DND-41 (cell line): Measurements from ENCODE around the gene TBC1D4.

Experiments used
- ATAC-seq: fragments of 200-7000 bp; cut with Tn5 transposase; 3 replicates; pipeline ENCODE4 v1.9.1; 2021; ENCODE audit warnings: low read depth; ENCODE audit not compliant: insufficient read depth
- DNase-seq: peaks from one replicate; pipeline ENCODE4 v3.0.0-alpha.2; 2020
- H2AFZ ChIP-seq: 2 replicates; pipeline ENCODE4 v1.6.0; 2012; ENCODE audit warnings: low read depth, low read length
- H3K27ac ChIP-seq: 2 replicates; pipeline ENCODE4 v1.5.1; 2012; ENCODE audit warnings: low read length, inconsistent platforms
- H3K27me3 ChIP-seq: fragments of 200-600 bp; sonication (generic); 2 replicates; pipeline ENCODE4 v1.6.0; 2012; ENCODE audit warnings: low read length, mild to moderate bottlenecking, inconsistent platforms; ENCODE audit not compliant: insufficient read depth, poor library complexity
- H3K36me3 ChIP-seq: 2 replicates; pipeline ENCODE4 v1.5.1; 2012; ENCODE audit warnings: low read length, inconsistent platforms; ENCODE audit not compliant: insufficient read depth
- H3K4me1 ChIP-seq: 2 replicates; pipeline ENCODE4 v1.5.1; 2012; ENCODE audit warnings: mild to moderate bottlenecking, low read length; ENCODE audit not compliant: insufficient read depth
- H3K4me2 ChIP-seq: 2 replicates; pipeline ENCODE4 v1.6.0; 2012; ENCODE audit warnings: mild to moderate bottlenecking, moderate library complexity, low read length, inconsistent platforms; ENCODE audit not compliant: insufficient read depth
- H3K4me3 ChIP-seq, 2 experiments: fragments of 200-600 bp in 1 of 2; shearing (Covaris generic) in 1 of 2; 2 replicates each; pipeline ENCODE4 v1.5.1; 2012 to 2016; ENCODE audit warnings: inconsistent platforms in 2 of 2, low read length in 2 of 2, mild to moderate bottlenecking in 2 of 2, low read depth in 1 of 2, moderate library complexity in 1 of 2
- H3K79me2 ChIP-seq: 2 replicates; pipeline ENCODE4 v1.6.0; 2012; ENCODE audit warnings: low read length, inconsistent platforms; ENCODE audit not compliant: insufficient read depth
- H3K9ac ChIP-seq: 2 replicates; pipeline ENCODE4 v1.6.0; 2012; ENCODE audit warnings: low read depth, mild to moderate bottlenecking, inconsistent platforms, low read length, moderate library complexity
- H3K9me3 ChIP-seq: 2 replicates; pipeline ENCODE4 v1.5.1; 2012; ENCODE audit warnings: low read length, moderate library complexity, mild to moderate bottlenecking, inconsistent platforms; ENCODE audit not compliant: insufficient read depth, severe bottlenecking
- H4K20me1 ChIP-seq: 2 replicates; pipeline ENCODE4 v1.6.0; 2012; ENCODE audit warnings: low read length; ENCODE audit not compliant: insufficient read depth
- EZH2 ChIP-seq: IDR thresholded peaks from 3 replicates; pipeline ENCODE4 v1.6.1; 2012; ENCODE audit warnings: borderline replicate concordance, low read depth, mild to moderate bottlenecking, moderate library complexity, low read length, inconsistent platforms; ENCODE audit not compliant: severe bottlenecking
- TF ChIP-seq, protein P1 (sequence below): IDR thresholded peaks from 2 replicates; pipeline ENCODE4 v1.5.1; 2012; ENCODE audit warnings: borderline replicate concordance, low read length, moderate library complexity, mild to moderate bottlenecking; ENCODE audit not compliant: poor library complexity, severe bottlenecking; ENCODE audit errors: extremely low read depth

The TBC1D4 gene

GRCh38 chr13:75302071-75302698 is 179.8 kb downstream of the TBC1D4 start:
- Histone ChIP-seq H3K4me3 (no peak overlapping the region), H3K27me3 (no peaks in the 10 kb centered on the region), H3K36me3 (no peaks in the 10 kb centered on the region), H4K20me1 (no peaks in the 10 kb centered on the region), H3K4me2 (no peak overlapping the region), H3K27ac (no peak overlapping the region), H3K9me3 (no peaks in the 10 kb centered on the region), H3K4me1 (no peaks in the 10 kb centered on the region), H3K79me2 (no peaks in the 10 kb centered on the region), H3K9ac (no peak overlapping the region), H2AFZ (no peak overlapping the region)
- ATAC-seq (no peak), DNase-seq (no peak)
- TF ChIP-seq, protein P1, sequence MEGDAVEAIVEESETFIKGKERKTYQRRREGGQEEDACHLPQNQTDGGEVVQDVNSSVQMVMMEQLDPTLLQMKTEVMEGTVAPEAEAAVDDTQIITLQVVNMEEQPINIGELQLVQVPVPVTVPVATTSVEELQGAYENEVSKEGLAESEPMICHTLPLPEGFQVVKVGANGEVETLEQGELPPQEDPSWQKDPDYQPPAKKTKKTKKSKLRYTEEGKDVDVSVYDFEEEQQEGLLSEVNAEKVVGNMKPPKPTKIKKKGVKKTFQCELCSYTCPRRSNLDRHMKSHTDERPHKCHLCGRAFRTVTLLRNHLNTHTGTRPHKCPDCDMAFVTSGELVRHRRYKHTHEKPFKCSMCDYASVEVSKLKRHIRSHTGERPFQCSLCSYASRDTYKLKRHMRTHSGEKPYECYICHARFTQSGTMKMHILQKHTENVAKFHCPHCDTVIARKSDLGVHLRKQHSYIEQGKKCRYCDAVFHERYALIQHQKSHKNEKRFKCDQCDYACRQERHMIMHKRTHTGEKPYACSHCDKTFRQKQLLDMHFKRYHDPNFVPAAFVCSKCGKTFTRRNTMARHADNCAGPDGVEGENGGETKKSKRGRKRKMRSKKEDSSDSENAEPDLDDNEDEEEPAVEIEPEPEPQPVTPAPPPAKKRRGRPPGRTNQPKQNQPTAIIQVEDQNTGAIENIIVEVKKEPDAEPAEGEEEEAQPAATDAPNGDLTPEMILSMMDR: no peak
- no peak for TF ChIP-seq EZH2

GRCh38 chr13:75299913-75300862 is 181.8 kb downstream of the TBC1D4 start:
- Histone ChIP-seq H3K9ac (no peak overlapping the region), H3K4me3 (no peak overlapping the region), H3K4me2 (no peak overlapping the region), H3K4me1 (peaks cover 2% of the 10 kb centered on the region; the same call in 1 of the 2 replicates), H2AFZ (no peak overlapping the region), H3K36me3 (no peaks in the 10 kb centered on the region), H3K27me3 (no peaks in the 10 kb centered on the region), H3K79me2 (no peaks in the 10 kb centered on the region), H3K9me3 (no peaks in the 10 kb centered on the region), H3K27ac (no peak overlapping the region), H4K20me1 (no peaks in the 10 kb centered on the region)
- no peak for DNase-seq
- TF ChIP-seq, protein P1: no peak
- no peak for TF ChIP-seq EZH2
- ATAC-seq: no peak

DNA sequence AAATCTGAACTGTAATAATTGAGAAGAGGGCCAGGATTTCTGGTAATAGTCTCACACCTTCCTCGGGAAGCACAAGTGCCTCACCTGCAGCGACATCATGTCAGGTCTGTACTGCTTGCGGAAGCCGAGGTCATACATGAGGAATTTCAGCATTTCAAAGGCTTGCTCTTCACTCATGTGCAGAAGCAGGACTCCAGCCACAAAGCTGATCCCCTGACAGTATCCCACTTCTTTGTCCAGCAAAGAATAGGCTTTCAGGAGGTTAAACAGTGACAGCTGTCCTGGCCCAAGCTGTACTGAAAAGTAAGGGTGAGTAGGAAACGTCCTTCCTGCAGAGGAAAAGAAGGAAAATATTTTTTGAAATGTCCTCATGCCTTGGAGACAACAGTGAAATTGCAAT is 182.7 kb downstream of the TBC1D4 start:
- Histone ChIP-seq H4K20me1 (no peaks in the 10 kb centered on the region), H3K4me3 (no peak overlapping the region), H3K9me3 (no peaks in the 10 kb centered on the region), H3K79me2 (no peaks in the 10 kb centered on the region), H2AFZ (no peak overlapping the region), H3K36me3 (no peaks in the 10 kb centered on the region), H3K27ac (no peak overlapping the region), H3K4me1 (peaks cover 2% of the 10 kb centered on the region; the same call in 1 of the 2 replicates), H3K9ac (no peak overlapping the region), H3K27me3 (no peaks in the 10 kb centered on the region), H3K4me2 (no peak overlapping the region)
- no peak for DNase-seq
- no peak for ATAC-seq
- TF ChIP-seq, protein P1: no peak
- no peak for TF ChIP-seq EZH2
